Renal cortex interstitium (tissue), 11 donors: Measurements from ENCODE around the gene USP54. TPM values are rescaled to one million over a fixed set of nuclear protein-coding genes. Genes with fewer than 3 reads are reported as not detected.
A peak's percentile ranks its signal among the peaks of the same experiment; 100 is the strongest.

Source experiments
- DNase-seq, 11 donors: peaks; one replicate each; pipeline ENCODE4 v3.0.0-alpha.2; 2013; ENCODE audit warnings: low read depth in 9 of 11, low spot score in 4 of 11; ENCODE audit errors: extremely low read depth in 1 of 11
- polyA plus RNA-seq, 3 donors: library from polyadenylated mRNA; unstranded; fragments of 120-200 nt; gene quantifications; one replicate each; pipeline ENCODE4 v1.2.1, GENCODE V29; 2013; ENCODE audit not compliant: insufficient read length in 3 of 3

Gene USP54
- polyA plus RNA-seq, 3 donors = 34.1 to 45.7 (median 39.6) TPM

DNA sequence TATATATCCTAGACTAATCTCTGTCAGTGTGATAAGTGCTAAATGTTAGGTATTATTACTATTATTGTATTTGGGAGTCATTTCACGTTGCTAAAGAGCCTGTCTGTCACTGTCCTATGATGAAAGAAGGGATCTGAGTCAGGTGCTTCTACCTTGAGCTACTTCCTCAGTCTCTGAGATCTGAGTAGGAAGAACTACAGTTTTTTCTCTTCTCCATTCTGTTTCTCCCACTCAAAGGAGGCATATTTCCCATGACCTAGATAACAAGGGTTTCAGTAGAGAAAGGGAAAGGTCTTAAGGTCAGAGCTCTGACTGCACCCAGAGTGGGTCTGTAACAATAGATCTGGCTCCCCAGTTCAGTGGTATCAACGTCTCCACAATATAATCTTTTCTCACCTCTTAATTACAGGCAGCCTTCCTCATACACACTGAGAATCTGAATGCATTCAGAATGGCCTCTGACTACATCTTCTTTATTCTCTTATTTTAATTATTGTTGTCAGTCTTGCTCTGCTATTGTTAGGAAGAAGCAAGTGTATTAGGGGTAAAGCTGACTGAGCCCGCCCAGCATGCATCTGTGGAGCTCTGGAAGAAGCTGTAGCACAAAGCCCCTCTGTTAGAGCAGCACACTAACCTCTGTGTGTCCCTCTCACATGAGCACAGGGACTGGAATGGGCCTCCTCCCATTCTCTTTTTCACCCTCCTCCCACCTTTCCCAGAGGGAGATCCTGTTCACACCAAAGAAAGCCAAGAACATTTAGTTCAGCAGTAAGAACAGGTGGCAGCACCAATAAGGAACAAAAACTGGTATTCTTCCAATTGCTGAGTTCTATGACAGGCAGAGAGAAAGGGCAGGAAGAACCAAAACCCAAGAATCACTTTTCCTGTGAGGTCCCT lies 38.1 kb downstream of the USP54 start:
- no peak for DNase-seq

DNA sequence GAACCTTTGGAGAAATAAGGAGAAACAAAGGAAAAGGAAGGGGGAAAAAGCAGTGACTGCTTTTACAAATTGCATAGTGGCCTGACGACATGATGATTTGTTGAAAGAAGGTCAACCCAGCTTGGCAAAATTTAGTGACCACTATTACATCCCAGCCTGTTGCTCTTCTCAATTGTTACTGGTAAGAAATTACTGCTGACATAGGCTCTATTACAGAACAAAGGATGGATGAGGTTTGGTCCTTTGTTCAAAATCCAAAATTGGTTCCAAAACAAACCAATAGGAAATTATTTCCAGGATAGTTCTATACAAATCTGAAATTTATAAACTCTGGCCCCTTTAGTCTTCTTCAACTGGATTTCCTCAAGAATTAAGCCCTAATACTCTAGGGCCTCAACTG lies 39.6 kb downstream of the USP54 start:
- DNase-seq = no peak

DNA sequence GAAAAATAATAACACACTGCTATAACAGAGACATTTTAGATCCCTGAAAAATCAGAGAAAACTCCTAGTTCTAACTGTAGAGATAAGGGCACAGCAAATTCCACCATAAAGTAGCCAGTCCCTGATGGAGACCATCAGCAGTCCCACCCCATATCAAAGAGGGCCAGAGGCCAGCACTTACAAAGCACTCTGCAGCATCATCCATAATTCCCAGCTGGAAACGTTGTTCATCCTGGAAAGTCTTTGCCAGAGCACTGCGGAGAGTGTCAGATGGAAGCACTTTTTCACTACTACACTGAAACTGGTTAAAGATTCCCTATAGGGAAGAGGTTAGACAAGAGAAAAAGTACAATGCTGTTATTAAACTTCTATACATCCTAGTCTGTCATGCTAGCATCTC lies 45.8 kb downstream of the USP54 start:
- no peak for DNase-seq

- no peak for DNase-seq
Observed at GRCh38 chr10:73537709-73538108, 53.4 kb downstream of the USP54 start.

GRCh38 chr10:73537288-73537687 lies 53.9 kb downstream of the USP54 start:
- DNase-seq = no peak

- no peak for DNase-seq
Observed at GRCh38 chr10:73534857-73535256, 56.3 kb downstream of the USP54 start.

GRCh38 chr10:73529089-73529832 lies 61.9 kb downstream of the USP54 start:
- DNase-seq = peak; percentile 26 to 72 (median 47)

- no peak for DNase-seq
Observed at GRCh38 chr10:73522263-73522662, 68.9 kb downstream of the USP54 start.

GRCh38 chr10:73519336-73519735 lies 71.8 kb downstream of the USP54 start:
- DNase-seq = no peak

DNA sequence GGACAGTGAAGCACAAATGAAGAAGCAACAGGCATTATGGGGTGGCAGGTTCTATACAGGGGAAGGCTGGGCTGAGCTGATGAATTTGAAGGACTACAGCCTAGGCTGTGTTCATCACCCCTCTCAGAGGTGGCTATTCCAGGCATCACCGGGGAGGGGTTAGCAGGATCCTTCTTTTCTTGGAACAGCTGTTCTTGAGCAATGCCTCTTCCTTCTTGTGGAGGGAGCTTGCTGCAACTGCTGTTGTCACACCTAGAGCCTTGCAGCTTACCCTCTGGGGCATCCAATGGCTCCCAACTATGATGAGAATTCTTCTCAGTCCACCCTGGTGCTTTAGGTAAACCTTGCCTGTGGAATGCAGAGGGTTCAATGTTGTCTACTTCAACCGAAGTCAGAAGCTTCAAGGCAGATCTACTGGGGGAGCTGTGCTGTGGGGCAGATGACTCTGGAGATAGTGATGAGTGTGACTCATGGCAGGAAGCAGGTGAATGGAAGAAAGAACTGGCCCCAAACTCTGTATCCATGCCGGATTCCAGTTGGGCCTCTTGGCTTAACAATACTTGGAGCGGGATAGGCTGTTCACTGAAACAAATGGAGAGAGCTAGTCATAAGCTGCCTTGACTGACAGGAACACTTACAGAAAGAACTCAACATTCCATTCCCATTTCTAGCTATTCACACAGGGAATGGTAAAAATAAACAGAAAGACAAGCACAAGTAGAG lies 73.8 kb downstream of the USP54 start:
- DNase-seq = no peak

- no peak for DNase-seq
Observed at GRCh38 chr10:73512207-73512743, 78.9 kb downstream of the USP54 start.

DNA sequence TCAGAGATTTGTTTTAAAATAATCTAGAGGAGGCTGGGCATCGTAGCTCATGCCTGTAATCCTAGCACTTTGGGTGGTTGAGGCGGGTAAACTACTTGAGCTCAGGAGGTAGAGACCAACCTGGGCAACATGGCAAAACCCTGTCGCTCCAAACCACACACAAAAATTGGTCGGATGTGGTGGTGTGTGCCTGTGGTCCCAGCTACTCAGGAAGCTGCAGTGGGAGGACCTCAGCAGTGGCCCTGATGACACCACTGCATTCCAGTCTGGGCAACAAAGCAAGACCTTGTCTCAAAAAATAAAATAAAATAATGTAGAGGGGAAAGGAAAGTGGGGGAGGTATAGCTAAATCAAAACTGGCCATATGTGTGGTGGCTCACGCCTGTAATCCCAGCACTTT lies 81.4 kb downstream of the USP54 start:
- no peak for DNase-seq

DNA sequence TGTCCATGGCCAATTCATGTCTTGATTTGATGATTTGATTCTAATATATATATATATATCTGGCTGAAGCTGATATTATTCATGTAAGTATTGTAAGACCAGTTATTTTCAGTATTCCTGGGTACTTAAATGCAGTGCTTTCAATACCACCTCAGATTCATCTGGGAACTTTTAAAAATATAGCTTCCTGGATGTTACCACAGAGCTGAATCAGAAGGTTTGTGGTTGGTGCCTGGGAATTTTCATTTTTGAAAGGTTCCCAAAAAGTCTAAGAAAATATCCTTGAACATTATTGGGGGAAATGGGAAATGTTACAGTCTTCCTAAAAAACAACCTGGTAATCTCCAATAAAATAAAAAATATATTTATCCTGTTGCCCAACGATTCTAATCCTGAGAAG lies 84.7 kb downstream of the USP54 start:
- no peak for DNase-seq

DNA sequence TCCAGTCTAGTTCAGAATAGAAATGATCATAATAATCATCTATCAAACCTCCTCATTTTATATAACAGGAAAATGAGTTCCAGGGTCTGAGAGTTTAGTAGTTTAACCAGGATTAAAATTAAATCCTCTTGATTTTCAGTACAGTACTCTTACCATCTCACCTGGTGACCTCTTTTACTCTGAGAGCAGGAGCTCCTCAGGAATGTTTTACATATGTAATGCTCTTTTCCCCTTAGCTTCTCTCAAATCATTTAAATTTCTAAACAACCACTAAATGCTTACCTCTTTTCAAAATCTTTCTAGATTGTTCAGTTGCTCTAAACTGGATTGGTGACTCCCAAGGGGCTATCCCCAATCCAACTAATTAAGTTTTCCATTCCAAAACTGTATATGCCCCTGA lies 85.1 kb downstream of the USP54 start:
- no peak for DNase-seq

GRCh38 chr10:73503037-73503436 lies 88.1 kb downstream of the USP54 start:
- no peak for DNase-seq

- no peak for DNase-seq
Observed at GRCh38 chr10:73501651-73502050, 89.5 kb downstream of the USP54 start.

- DNase-seq = no peak
Observed at GRCh38 chr10:73497623-73498022, 93.5 kb downstream of the USP54 start.

DNA sequence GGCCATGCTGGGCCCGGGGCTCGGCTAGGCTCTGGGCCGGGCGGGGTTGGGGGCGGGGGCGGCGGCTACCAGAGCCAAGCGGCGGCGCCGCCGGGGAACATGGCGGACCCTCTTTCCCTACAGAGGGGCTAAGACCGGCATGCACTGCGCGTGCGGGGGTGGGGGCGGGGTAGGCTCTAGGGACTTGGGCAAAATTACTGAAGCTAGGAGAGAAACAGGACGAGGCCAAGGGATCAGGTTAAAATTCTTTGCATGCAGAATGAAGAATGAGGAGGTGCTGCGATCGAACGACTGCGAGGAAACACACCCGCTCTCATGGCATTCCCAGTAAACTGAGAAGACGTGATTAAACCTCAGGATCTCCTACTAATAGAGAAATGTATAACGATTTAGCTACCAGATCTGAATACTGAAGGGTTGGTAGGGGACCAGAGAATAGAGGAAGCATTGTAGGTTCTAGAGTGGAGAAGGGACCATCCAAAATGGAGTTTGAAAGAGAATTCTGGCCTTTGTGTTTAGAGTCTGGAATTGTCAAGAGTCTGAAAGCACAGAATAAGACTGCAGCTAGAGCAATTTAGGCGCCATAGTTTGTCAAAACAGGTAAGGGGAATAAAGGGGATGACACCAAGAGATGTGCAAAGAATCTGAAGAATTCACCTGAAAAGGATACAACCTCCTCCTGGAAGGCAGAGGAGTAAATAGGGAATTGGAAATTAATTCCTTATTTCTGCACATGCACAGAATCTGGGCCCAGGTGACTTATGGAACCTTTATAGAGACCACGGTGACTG lies 95.1 kb downstream of the USP54 start, which contains the start of gene PPP3CB:
Gene PPP3CB (minus strand): TSS at position 141 of the 791 bp plus-strand sequence. CDS start 135 bp downstream, at position 6.
- DNase-seq = peak; percentile 86 to 97 (median 92)
